Ishikawa (cell line): Measurements from ENCODE around the gene DNMT3A.
A peak's percentile ranks its signal among the peaks of the same experiment; 100 is the strongest.

Experiments
- CEBPB ChIP-seq: IDR thresholded peaks from 2 replicates; pipeline ENCODE4 v1.6.1; 2012
- CREB1 ChIP-seq: IDR thresholded peaks from 2 replicates; pipeline ENCODE4 v1.6.1; 2012; ENCODE audit warnings: low read depth
- EGR1 ChIP-seq: IDR thresholded peaks from 2 replicates; pipeline ENCODE4 v1.6.1; 2012
- EP300 ChIP-seq: IDR thresholded peaks from 2 replicates; pipeline ENCODE4 v1.6.1; 2012; ENCODE audit warnings: borderline replicate concordance
- FOXM1 ChIP-seq: IDR thresholded peaks from 2 replicates; pipeline ENCODE4 v1.6.1; 2012; ENCODE audit warnings: low read depth, borderline replicate concordance
- NFIC ChIP-seq: IDR thresholded peaks from 2 replicates; pipeline ENCODE4 v1.6.1; 2012
- RAD21 ChIP-seq: IDR thresholded peaks from 2 replicates; pipeline ENCODE4 v1.6.1; 2012; ENCODE audit warnings: low read depth
- TAF1 ChIP-seq: IDR thresholded peaks from 2 replicates; pipeline ENCODE4 v1.6.1; 2012; ENCODE audit warnings: low read depth, mild to moderate bottlenecking
- TCF12 ChIP-seq: IDR thresholded peaks from 2 replicates; pipeline ENCODE4 v1.6.1; 2012; ENCODE audit warnings: low read depth
- TEAD4 ChIP-seq: IDR thresholded peaks from 2 replicates; pipeline ENCODE4 v1.6.1; 2012
- YY1 ChIP-seq: IDR thresholded peaks from 2 replicates; pipeline ENCODE4 v1.6.1; 2012; ENCODE audit warnings: low read depth
- ZBTB7A ChIP-seq: IDR thresholded peaks from 2 replicates; pipeline ENCODE4 v1.6.1; 2012; ENCODE audit warnings: low read depth
- TF ChIP-seq, protein P1 (sequence below): IDR thresholded peaks from 2 replicates; pipeline ENCODE4 v1.6.1; 2012; ENCODE audit warnings: low read depth, mild to moderate bottlenecking
- TF ChIP-seq, protein P2 (sequence below): IDR thresholded peaks from 2 replicates; pipeline ENCODE4 v1.6.1; 2012
- TF ChIP-seq, protein P3 (sequence below): IDR thresholded peaks from 2 replicates; pipeline ENCODE4 v1.6.1; 2012

Gene DNMT3A

DNA sequence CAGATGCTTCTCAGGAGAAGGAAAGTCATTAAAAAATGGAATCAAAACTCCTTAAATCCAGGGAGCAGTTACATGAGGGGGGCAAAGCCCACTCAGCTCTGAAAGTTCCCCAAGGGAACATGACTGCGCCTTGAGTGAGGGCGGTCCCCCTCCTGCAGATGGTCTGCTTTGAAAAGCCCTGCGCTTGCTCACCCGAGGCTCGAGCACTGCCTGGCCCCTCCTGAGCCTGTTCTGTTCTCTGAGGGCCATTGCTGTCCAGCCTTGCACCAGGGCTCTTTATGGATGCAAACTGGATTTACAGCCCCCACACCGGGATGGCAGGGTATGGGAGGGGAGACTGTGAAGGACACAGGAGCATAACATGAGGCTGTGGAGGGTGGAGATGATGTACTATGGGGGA is 37.8 kb upstream of the DNMT3A start:
- no peak for TF ChIP-seq YY1
- TF ChIP-seq EGR1, result no peak
- no peak for TF ChIP-seq TAF1
- TF ChIP-seq, protein P1, sequence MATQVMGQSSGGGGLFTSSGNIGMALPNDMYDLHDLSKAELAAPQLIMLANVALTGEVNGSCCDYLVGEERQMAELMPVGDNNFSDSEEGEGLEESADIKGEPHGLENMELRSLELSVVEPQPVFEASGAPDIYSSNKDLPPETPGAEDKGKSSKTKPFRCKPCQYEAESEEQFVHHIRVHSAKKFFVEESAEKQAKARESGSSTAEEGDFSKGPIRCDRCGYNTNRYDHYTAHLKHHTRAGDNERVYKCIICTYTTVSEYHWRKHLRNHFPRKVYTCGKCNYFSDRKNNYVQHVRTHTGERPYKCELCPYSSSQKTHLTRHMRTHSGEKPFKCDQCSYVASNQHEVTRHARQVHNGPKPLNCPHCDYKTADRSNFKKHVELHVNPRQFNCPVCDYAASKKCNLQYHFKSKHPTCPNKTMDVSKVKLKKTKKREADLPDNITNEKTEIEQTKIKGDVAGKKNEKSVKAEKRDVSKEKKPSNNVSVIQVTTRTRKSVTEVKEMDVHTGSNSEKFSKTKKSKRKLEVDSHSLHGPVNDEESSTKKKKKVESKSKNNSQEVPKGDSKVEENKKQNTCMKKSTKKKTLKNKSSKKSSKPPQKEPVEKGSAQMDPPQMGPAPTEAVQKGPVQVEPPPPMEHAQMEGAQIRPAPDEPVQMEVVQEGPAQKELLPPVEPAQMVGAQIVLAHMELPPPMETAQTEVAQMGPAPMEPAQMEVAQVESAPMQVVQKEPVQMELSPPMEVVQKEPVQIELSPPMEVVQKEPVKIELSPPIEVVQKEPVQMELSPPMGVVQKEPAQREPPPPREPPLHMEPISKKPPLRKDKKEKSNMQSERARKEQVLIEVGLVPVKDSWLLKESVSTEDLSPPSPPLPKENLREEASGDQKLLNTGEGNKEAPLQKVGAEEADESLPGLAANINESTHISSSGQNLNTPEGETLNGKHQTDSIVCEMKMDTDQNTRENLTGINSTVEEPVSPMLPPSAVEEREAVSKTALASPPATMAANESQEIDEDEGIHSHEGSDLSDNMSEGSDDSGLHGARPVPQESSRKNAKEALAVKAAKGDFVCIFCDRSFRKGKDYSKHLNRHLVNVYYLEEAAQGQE, result no peak

DNA sequence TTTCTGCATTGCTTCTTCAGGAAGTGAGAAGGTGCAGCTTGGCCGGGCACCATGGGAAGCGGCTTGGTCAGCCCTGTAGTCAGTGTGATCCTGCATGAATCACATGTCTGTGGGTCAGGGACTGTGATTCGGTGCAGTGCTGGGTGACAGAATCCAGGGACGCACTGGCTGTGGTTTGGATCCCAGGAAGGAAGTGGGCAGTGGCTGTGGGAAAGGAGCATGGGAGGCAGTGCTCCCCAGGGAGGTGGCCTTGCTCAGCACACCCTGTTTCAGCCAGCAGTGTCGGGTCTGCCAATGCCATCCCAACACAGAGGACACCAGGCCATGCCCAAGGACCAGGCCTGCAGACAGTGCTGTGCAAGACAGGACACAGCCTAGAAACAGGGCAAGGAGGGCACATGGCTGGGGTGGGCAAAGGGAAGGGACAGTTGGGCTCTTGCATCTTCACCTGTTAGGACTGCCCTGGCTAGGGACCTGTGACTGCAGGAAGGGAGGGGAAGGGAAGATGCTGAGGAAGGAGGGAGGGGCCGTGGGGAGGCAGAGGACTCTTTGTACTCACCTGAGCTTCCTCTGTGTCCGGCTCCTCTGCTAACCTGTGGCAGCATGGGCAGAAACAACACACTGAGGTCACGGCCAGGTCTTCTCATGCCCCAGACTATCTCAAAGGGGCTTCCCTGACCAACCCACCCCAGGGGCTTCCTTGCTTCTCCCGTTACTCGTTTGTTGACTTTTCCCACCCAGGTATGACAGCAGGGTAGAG is 37.2 kb upstream of the DNMT3A start:
- TF ChIP-seq, protein P2, sequence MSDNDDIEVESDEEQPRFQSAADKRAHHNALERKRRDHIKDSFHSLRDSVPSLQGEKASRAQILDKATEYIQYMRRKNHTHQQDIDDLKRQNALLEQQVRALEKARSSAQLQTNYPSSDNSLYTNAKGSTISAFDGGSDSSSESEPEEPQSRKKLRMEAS, result no peak
- TF ChIP-seq, protein P3, sequence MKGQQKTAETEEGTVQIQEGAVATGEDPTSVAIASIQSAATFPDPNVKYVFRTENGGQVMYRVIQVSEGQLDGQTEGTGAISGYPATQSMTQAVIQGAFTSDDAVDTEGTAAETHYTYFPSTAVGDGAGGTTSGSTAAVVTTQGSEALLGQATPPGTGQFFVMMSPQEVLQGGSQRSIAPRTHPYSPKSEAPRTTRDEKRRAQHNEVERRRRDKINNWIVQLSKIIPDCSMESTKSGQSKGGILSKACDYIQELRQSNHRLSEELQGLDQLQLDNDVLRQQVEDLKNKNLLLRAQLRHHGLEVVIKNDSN, result no peak
- TF ChIP-seq RAD21, result no peak
- TF ChIP-seq ZBTB7A, result no peak
- TF ChIP-seq FOXM1, result no peak
- TF ChIP-seq TCF12, result no peak
- TF ChIP-seq CEBPB, result no peak
- TF ChIP-seq NFIC, result no peak
- TF ChIP-seq EP300, result no peak
- TF ChIP-seq CREB1, result no peak
- TF ChIP-seq EGR1, result no peak
- no peak for TF ChIP-seq TEAD4
- TF ChIP-seq YY1, result no peak
- TF ChIP-seq, protein P1, result no peak
- no peak for TF ChIP-seq TAF1

DNA sequence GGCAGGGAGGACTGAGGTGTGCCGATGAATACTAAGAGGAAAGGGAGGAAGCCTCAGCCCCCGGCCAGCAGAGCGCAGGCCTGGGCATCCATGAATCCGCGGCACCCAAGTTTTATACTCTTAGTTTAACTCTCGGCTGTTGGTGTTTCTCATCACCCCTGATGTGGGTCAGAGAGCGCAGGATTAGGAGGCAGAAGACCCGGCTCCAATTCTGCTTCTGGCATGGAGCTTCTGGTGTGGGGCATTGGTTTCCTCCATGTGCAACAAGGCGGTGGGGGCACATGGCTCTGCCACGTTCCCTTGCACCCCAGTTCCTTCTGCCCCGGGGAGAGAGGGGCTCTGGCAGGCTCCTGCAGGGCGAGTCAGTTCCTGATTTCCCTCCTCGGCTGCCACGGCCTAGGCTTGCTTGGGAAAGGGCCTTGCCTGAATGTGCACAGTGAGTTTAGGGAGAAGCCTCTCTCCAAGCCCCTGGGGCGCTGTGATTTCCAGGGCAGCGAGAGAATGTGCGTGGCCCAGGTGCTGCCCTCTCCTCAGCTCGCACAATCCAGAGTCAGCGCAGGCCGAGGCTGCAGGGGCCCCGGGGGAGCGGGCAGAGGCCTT is 36.2 kb upstream of the DNMT3A start:
- TF ChIP-seq, protein P1, result no peak
- TF ChIP-seq ZBTB7A (no peak), CREB1 (no peak), NFIC (no peak), EGR1 (no peak), FOXM1 (no peak)

DNA sequence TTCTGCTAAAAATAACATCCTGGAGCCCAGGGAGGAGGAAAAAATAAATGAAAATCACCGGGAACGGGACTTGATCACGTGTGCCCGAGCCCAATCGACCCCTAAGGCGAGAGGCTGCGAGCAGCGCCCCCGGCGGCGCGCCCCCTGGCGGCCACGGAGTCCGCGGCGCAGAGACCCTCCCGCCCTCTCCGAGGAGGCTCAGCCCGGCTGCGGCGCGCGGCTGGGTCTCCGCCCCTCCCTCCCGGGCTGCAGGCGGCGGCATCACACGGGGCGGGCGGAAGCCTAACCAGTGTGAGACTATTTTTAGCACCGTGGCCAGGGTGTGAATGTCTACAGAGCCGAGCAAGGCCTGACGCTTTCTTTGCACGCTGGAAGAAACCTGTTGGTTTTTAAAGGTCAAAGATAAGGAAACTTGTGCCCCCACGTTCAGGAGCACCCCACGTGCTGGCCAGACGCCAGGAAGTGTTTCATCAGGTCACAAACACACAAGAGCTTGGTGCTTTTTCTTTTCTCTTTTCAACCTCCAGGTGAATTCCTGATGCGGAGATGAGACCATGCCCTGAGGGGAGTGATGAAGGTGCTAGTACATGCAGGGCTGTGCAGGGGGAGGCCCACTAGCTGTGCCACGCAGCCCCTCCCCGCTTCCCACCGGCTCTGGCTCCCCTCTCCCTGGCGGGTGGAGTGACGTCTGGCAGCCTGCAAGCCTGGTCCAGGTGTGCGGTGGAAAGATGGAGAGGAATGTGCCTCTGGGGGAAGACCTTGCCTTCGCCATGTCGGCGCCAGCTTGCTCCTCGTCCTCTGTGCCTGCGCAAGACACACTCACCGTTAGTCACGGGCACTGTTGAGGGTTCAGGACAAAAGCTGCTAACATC is 35.3 kb upstream of the DNMT3A start:
- TF ChIP-seq EGR1 (no peak), ZBTB7A (peak; percentile 99), FOXM1 (no peak), YY1 (no peak), RAD21 (peak; percentile 58; the same call in 1 of the 2 replicates), EP300 (0 out of 2 replicates have a peak, but pooled peaks have one; percentile 35), NFIC (0 out of 2 replicates have a peak, but pooled peaks have one; percentile 58), CREB1 (no peak), CEBPB (0 out of 2 replicates have a peak, but pooled peaks have one; percentile 1), TAF1 (0 out of 2 replicates have a peak, but pooled peaks have one; percentile 28), TCF12 (peak; percentile 35; the same call in 1 of the 2 replicates), TEAD4 (0 out of 2 replicates have a peak, but pooled peaks have one; percentile 17)
- TF ChIP-seq, protein P1, result peak; percentile 27; the same call in 1 of the 2 replicates
- TF ChIP-seq, protein P3, result peak; percentile 85
- TF ChIP-seq, protein P2, result peak; percentile 86
